ENCODE data around the gene CFAP221.

CFAP221 gene

GRCh38 chr2:119645173-119645855, 101.1 kb downstream of the CFAP221 start:
- DNase-seq (ENCODE audit: low spot score): no peak

DNA sequence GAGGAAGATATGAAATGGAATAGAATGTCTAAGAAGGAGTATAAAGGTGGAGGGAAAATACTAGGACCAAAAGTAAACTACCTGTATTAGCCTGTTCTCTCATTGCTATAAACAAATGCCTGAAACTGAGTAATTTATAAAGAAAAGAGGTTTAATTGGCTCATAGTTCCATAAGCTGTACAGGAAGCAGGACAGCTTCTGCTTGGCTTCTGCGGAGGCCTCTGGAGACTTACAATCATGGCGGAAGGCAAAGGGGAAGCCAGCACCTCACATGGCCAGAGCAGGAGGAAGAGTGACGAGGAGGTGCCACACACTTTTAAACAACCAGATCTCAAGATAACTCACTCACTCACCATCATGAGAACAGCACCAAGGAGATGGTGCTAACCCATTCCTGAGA, 101.9 kb downstream of the CFAP221 start:
- DNase-seq (ENCODE audit: low spot score): no peak

GRCh38 chr2:119647440-119648169, 103.4 kb downstream of the CFAP221 start:
- no peak for DNase-seq (ENCODE audit: low spot score)

DNA sequence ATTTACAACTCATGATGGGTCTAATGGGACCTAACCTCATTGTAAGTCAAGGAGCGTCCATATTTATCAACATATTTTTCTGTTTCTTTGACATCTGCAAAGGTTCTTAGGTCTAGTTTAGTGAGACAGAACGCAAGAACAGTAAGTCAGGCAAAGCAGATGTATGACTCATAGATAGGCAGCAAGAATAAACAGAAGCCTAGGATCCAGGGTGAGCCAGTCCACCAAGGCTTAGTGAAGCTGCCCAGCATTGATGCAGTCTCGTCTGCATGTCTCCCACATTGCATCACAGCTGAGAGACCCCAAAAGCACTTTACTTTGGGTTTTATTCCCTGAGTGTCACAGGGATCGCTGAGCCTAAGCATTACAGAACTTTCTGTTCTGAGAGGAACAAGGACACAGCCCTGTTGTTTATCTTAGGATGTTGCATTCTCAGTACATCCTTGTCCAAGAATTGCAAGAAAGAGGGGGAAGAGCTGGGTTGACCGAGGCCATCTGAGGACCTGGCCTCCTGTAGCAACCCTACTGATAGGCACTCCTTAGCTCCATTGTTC, 105.2 kb downstream of the CFAP221 start:
- DNase-seq (ENCODE audit: low spot score): no peak

DNA sequence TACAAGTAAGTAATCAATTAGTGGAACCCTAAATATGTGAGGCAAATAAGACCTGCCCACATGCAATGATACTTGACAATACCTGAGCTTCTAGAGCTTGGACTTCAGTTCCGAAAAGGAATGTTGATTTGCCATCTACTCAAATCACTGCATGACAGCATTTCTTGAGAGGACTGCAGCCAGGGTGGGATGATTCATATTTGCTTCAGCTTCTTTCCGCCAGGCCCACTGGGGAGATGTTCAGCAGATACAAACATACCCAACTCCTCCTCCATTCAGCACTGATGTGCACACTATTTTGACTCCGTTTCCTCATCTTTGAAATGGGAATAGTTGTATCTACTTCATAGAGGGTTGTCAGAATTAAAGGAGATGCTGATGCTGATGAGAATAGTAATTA, 106.0 kb downstream of the CFAP221 start:
- no peak for DNase-seq (ENCODE audit: low spot score)

DNA sequence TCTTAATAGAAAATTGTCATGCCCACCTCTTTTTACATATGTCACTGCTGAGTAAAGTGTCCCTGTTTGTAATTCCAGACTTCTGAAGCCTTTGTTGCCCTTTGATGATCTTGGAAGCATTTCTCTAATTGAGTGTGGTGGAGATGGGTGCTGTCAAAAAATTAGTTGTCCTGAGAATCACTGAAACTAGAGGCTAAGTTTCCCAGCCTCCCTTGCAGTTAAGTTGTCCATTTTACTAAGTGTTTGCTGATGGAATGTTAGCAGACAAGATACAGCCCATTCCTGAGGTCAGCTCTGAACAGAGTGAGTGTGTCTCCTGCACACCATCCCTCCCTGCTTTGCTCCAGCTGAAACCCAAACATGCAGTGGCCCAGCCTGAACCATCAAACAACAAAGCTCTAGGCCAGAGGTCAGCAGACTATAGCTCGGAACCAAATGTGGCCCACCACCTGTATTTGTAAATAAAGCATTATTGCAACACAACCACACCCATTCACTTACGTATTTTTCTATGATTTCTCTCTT, 106.7 kb downstream of the CFAP221 start:
- DNase-seq (ENCODE audit: low spot score): no peak

GRCh38 chr2:119657466-119658145, 113.4 kb downstream of the CFAP221 start:
- no peak for DNase-seq (ENCODE audit: low spot score)

GRCh38 chr2:119659601-119660342, 115.5 kb downstream of the CFAP221 start:
- no peak for DNase-seq (ENCODE audit: low spot score)

GRCh38 chr2:119660343-119660658, 116.1 kb downstream of the CFAP221 start:
- DNase-seq (ENCODE audit: low spot score): no peak

DNA sequence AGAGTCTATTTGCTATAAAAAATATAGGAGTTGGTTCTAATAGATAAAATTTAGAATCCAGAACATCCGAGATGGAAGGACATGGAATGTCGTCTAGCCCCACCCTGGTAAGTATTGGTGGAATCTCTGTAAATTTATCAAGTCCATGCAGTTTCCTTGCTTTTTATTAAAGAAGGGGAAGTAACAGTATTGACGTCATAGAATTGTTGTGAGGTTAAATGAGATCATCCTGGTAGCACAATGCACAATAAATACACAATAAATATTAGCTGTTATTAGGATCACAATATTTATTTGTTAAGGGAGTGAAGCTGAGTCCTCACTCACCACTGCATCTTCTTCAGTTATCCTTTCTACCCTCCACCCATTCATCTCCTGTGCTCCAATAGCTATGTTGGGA, 118.0 kb downstream of the CFAP221 start:
- DNase-seq (ENCODE audit: low spot score): no peak

DNA sequence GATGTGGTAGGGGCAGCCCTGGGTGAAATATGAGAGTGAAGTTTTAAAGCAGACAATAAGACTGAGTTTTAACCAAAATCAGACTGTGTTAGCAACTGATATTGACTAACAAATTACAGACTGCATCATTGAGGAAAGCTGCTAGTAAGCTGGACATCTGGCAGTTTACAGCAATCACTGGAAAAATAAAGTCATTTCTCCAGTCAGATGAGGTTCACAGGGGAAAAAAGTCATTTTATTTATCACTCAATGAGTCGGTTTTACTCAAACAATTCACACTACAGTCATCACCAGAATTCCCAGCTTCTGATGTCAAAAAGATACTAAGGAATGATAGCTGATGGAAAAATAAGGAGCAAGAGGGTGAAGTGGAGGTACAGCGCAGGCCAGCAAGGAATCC, 124.3 kb downstream of the CFAP221 start:
- DNase-seq (ENCODE audit: low spot score): no peak

GRCh38 chr2:119671016-119671415, 126.8 kb downstream of the CFAP221 start:
- no peak for DNase-seq (ENCODE audit: low spot score)

DNA sequence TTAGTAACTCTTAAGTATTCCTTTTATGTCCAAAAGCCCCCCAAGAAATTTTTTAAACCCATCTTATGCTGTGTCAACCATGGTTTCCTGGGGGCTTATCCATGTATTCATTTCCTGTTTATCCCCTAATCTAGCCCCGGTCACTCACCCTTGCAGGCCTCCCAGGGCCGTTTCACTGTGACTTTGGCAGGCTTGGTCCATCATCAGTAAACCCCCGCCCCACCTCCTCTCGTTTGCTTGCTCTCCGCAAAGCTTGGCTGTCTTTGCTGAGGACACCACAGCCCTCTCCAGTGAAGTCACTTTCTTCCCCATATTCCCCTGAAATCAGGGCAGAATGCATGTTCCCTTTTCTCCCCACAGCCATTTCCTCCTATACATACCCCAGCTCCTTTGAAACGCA, 127.5 kb downstream of the CFAP221 start:
- DNase-seq (ENCODE audit: low spot score): no peak

DNA sequence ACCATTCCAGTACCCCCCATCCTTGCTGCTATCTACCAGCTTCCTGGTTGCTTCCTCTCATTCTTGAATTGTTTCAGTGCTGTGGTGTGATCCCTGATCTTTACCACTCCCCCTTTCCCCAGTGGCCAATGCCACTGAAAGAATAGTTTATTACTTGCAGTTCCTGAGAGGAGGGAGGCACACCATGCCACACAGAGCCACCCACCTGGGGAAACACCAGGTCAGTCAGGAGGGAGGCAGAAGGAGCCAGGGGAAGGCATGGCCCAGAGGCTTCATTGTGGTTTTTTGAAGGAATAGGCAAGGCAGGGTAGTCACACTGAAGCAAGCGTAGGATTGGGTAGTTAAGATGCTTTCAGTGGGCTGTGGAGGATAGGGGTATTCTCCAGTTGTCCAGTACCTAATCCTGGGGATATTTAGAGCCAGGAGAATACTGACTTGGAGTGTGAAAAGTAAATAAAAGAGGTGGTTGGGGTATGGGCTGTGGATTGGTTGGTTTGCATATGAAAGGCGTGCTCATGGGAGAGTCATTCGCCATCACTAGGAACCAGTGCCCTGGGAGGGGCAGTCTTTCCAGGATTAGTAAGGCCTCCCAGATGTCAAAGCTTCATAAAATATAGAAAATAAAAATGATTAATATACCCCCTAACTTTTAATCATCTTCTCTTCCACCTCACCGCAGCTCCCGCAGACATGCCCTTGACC, 128.1 kb downstream of the CFAP221 start:
- no peak for DNase-seq (ENCODE audit: low spot score)

DNA sequence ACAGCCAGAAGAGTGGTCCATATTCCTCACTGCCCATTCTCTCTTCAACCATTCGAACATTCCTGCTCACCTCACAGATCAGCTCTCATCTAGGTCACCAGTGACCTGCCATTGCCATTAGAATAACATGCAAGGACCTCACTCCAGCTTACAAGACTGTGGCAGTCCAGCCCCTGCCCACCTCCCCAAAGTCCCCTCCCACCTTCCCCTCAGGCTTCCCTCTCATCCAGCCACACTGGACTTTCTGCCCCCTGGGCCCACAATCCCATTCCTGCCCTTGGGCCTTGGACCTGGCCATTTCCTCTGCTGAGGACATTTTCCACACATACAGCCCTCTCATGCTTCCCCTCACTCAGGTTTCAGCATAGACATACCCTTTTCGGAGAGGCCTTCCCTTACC, 129.5 kb downstream of the CFAP221 start:
- DNase-seq (ENCODE audit: low spot score): no peak

DNA sequence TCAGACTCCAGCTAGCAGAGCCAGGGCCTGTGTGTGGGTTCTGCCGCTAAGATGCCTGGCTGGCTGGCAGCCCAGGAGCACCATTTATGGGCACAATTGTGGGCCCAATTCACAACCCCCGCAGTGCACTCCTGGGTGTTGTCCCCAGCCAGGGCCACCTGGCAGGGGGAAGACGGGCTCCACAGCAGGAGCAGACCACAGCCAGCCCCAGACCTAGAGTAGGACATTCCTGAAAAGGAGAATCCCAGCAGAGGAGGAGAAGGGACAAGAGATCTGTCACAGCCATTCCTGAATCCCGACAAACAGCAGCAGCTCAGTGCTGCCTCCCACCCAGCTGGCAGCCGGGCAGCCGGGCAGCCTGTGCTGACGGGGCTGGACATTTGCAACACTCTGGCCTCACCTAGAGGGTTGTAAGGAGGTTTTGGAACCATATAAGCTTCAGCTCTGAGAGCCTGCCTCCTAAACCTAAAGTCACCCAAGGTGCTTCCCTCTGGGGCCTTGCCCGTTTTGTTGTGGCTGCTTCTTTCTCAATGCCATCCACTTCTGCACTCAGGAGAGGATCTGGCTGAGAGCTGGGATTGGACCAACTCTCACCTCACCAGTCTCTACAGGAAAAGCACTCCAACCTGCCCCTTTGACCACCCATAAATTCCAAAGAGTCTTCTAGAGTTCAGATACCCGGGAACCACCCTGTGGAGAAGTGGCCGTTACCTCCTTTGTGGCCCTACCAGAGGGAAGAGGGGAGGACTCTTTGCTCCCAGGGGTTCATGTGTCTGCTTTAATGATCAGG, 130.7 kb downstream of the CFAP221 start:
- DNase-seq (ENCODE audit: low spot score): no peak

DNA sequence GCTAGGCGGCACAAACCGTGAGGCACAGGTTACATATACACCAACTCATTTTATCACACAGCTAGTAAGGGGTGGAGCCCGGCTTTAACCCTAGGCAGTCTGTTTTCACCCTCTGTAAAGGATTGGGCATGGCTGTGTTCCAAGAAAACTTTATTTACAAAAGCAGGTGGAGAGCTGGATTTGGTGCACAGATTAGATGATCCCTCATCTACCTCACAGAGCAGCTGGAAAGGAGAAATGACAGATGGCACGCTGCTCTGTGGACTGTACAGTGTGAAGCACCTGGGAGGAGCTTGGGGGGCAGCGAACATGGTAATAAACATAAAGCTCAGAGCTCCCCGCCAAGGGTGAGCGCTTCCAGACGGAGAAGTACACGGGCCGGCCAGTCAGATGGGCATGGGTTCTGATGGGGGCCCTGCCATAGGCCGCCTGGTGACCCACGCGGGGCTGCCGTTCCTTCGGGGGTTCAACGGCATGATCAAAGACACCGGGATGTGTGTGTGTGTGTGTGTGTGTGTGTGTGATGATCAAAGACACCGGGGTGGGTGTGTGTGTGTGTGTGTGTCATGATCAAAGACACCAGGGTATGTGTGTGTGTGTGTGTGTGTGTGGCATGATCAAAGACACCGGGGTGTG, 133.9 kb downstream of the CFAP221 start:
- no peak for DNase-seq (ENCODE audit: low spot score)

DNA sequence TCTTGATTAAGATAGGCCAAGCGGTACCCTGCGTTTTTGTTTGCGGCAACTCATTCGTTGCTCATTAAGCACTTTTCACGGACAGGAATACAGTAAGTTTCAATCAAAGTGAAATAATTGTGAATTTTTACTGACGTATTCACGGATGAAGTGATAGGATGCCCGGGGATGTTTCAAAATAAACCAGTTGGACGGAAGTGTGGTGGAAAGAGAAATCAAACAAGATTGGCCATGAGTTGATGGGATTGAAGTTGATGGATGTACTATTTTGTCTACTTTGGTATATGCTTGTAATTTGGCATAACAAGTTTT, 135.2 kb downstream of the CFAP221 start:
- no peak for DNase-seq (ENCODE audit: low spot score)

DNA sequence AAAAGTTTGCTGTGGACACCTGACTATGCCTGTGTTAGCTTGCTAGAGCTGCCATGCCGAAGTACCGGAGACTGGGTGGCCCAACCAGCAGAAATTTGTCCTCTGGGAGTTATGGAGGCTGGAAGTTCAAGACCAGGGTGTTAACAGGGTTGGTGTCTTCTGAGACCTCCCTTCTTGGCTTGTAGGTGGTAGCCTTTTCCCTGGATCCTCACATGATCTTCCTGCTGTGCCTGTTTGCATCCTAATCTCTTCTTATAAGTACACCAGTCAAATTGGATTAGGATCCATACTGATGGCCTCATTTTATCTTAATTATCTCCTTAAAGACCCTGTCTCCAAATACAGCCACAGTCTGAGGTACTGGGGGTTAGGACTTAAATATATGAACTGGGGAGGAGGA, 135.6 kb downstream of the CFAP221 start:
- no peak for DNase-seq (ENCODE audit: low spot score)

GRCh38 chr2:119680457-119681202, 136.4 kb downstream of the CFAP221 start:
- DNase-seq (ENCODE audit: low spot score): no peak
